Keratinocyte (primary cell): ENCODE results near the gene PDZRN4. TPM values are rescaled to one million over a fixed set of nuclear protein-coding genes. Genes with fewer than 3 reads are reported as not detected.

Experiments used
- DNase-seq: peaks from one replicate; pipeline ENCODE4 v3.0.0-alpha.2; 2011; ENCODE audit warnings: low read depth, missing footprints, low spot score
- FAIRE-seq: peaks from 2 replicates; lab custom pipeline; 2011; peaks lifted over from hg19 to GRCh38; lab: Jason Lieb, UNC
- H2AFZ ChIP-seq: 2 replicates; pipeline ENCODE4 v1.6.0; 2012; ENCODE audit warnings: low read length, control low read depth, inconsistent platforms; ENCODE audit not compliant: control insufficient read depth
- H3K27ac ChIP-seq: 2 replicates; pipeline ENCODE4 v1.5.1; 2011; ENCODE audit warnings: low read length; ENCODE audit not compliant: control insufficient read depth, insufficient read depth
- H3K27me3 ChIP-seq: 3 replicates; pipeline ENCODE4 v1.6.0; 2011; ENCODE audit warnings: low read length; ENCODE audit not compliant: control insufficient read depth, insufficient read depth; ENCODE audit errors: extremely low read depth
- H3K36me3 ChIP-seq, 2 experiments: 2 replicates in 1 of 2; 3 replicates in 1 of 2; pipeline ENCODE4 v1.5.1; 2011; ENCODE audit warnings: low read length in 2 of 2, mild to moderate bottlenecking in 1 of 2; ENCODE audit not compliant: control insufficient read depth in 2 of 2, insufficient read depth in 2 of 2; ENCODE audit errors: extremely low read depth in 1 of 2
- H3K4me1 ChIP-seq: 3 replicates; pipeline ENCODE4 v1.5.1; 2011; ENCODE audit warnings: low read length; ENCODE audit not compliant: control insufficient read depth, insufficient read depth; ENCODE audit errors: extremely low read depth
- H3K4me2 ChIP-seq: 3 replicates; pipeline ENCODE4 v1.6.0; 2011; ENCODE audit warnings: low read depth, low read length; ENCODE audit not compliant: control insufficient read depth, insufficient read depth; ENCODE audit errors: extremely low read depth
- H3K4me3 ChIP-seq, 3 experiments: fragments of 200-600 bp in 1 of 3; sonication (generic) in 1 of 3; 2 replicates in 2 of 3; 3 replicates in 1 of 3; pipeline ENCODE4 v1.5.1; 2011 to 2016; ENCODE audit warnings: low read length in 3 of 3, mild to moderate bottlenecking in 3 of 3, control low read depth in 2 of 3, inconsistent platforms in 1 of 3, low read depth in 1 of 3, mixed read lengths in 1 of 3, mixed run types in 1 of 3, moderate library complexity in 1 of 3; ENCODE audit not compliant: control insufficient read depth in 2 of 3, insufficient read depth in 2 of 3; ENCODE audit errors: extremely low read depth in 1 of 3
- H3K79me2 ChIP-seq: 2 replicates; pipeline ENCODE4 v1.6.0; 2012; ENCODE audit warnings: low read length; ENCODE audit not compliant: control insufficient read depth, insufficient read depth
- H3K9ac ChIP-seq: 3 replicates; pipeline ENCODE4 v1.6.0; 2011; ENCODE audit warnings: low read length; ENCODE audit not compliant: control insufficient read depth, insufficient read depth; ENCODE audit errors: extremely low read depth
- H3K9me1 ChIP-seq: 3 replicates; pipeline ENCODE4 v1.6.0; 2011; ENCODE audit warnings: low read length; ENCODE audit not compliant: control insufficient read depth, insufficient read depth; ENCODE audit errors: extremely low read depth
- H3K9me3 ChIP-seq: 2 replicates; pipeline ENCODE4 v1.5.1; 2012; ENCODE audit warnings: low read depth, low read length; ENCODE audit not compliant: control insufficient read depth
- H4K20me1 ChIP-seq: 3 replicates; pipeline ENCODE4 v1.6.0; 2011; ENCODE audit warnings: low read length; ENCODE audit not compliant: control insufficient read depth, insufficient read depth; ENCODE audit errors: extremely low read depth
- CTCF ChIP-seq, 3 experiments: IDR thresholded peaks in 1 of 3; conservative IDR thresholded peaks in 1 of 3; optimal IDR thresholded peaks in 1 of 3; 2 replicates in 2 of 3; 3 replicates in 1 of 3; pipeline versions ENCODE3 to v1.5.1; 2011; ENCODE audit warnings: low read length in 3 of 3, mild to moderate bottlenecking in 3 of 3, moderate library complexity in 2 of 3, control low read depth in 1 of 3, inconsistent platforms in 1 of 3; ENCODE audit not compliant: insufficient read depth in 2 of 3; ENCODE audit errors: extremely low read depth in 1 of 3
- EZH2 ChIP-seq: IDR thresholded peaks from one replicate; pipeline ENCODE4 v1.6.1; 2012; ENCODE audit warnings: inconsistent platforms, mild to moderate bottlenecking, low read length, moderate library complexity
- dilution Hi-C: fragments of 300-500 bp; cut with MboI; formaldehyde crosslinking; loops from one replicate; pipeline ENCODE4 v1.7.0; 2020; ENCODE audit warnings: low sequenced_read_pairs; ENCODE audit not compliant: extremely low pct_ligation_motif_present
- polyA plus RNA-seq, 5 experiments: library from polyadenylated mRNA; depleted of rRNA in 3 of 5; stranded (reverse) in 3 of 5; stranded (forward) in 1 of 5; unstranded in 1 of 5; fragments of >200 nt; gene quantifications; 1 replicate in 1 of 5; 2 replicates in 3 of 5; 3 replicates in 1 of 5; pipeline versions ENCODE4 v1.2.1 to v1.2.3, GENCODE V29; 2011 to 2012; ENCODE audit warnings: missing spikeins in 2 of 5, low read depth in 1 of 5, low replicate concordance in 1 of 5

The PDZRN4 gene
- polyA plus RNA-seq, 1 donor (not counting 4 experiments of a cell fraction or from before 2014, with no cell fraction given): not detected

- H3K9ac ChIP-seq: no peak overlapping the region
- H3K4me1 ChIP-seq: no peaks in the 10 kb centered on the region
- H2AFZ ChIP-seq: no peak overlapping the region
- H4K20me1 ChIP-seq: no peaks in the 10 kb centered on the region
- H3K79me2 ChIP-seq: no peaks in the 10 kb centered on the region
- FAIRE-seq: no peak
- H3K4me3 ChIP-seq: no peak overlapping the region
- H3K36me3 ChIP-seq: no peaks in the 10 kb centered on the region
- no peaks in the 10 kb centered on the region for H3K9me1 ChIP-seq
- no peaks in the 10 kb centered on the region for H3K27me3 ChIP-seq
- no peak overlapping the region for H3K4me2 ChIP-seq
- dilution Hi-C loops: no loop called here
- no peak for DNase-seq
- no peaks in the 10 kb centered on the region for H3K9me3 ChIP-seq
- H3K27ac ChIP-seq: no peak overlapping the region
- TF ChIP-seq CTCF (optimal IDR thresholded peaks at IDR 0.05 in 1 of 3, IDR thresholded peaks at IDR 0.05 in 1 of 3, conservative IDR thresholded peaks at IDR 0.05 in 1 of 3; ENCODE audit: extremely low read depth in 1 of 3, insufficient read depth in 2 of 3, low read length in 3 of 3): no peak
- TF ChIP-seq EZH2: no peak
Observed at GRCh38 chr12:41573445-41573844, 385.3 kb downstream of the PDZRN4 start.

- dilution Hi-C loops: no loop called here
- no peak overlapping the region for H2AFZ ChIP-seq
- no peak overlapping the region for H3K9ac ChIP-seq
- H3K27ac ChIP-seq: no peak overlapping the region
- no peaks in the 10 kb centered on the region for H3K4me1 ChIP-seq
- H3K27me3 ChIP-seq: no peaks in the 10 kb centered on the region
- H3K4me2 ChIP-seq: no peak overlapping the region
- FAIRE-seq (no peak), DNase-seq (no peak)
- H4K20me1 ChIP-seq: no peaks in the 10 kb centered on the region
- TF ChIP-seq CTCF (optimal IDR thresholded peaks at IDR 0.05 in 1 of 3, IDR thresholded peaks at IDR 0.05 in 1 of 3, conservative IDR thresholded peaks at IDR 0.05 in 1 of 3; ENCODE audit: extremely low read depth in 1 of 3, insufficient read depth in 2 of 3, low read length in 3 of 3) (no peak), EZH2 (no peak)
- no peaks in the 10 kb centered on the region for H3K9me1 ChIP-seq
- no peaks in the 10 kb centered on the region for H3K36me3 ChIP-seq
- H3K4me3 ChIP-seq: no peak overlapping the region
- H3K79me2 ChIP-seq: no peaks in the 10 kb centered on the region
- no peaks in the 10 kb centered on the region for H3K9me3 ChIP-seq
Observed at GRCh38 chr12:41576925-41577324, 388.8 kb downstream of the PDZRN4 start.
